ENCODE measurements around the gene ZC3H6. TPM values are rescaled to one million over a fixed set of nuclear protein-coding genes. Genes with fewer than 3 reads are reported as not detected.

The ZC3H6 gene
- total and polyA plus RNA-seq, 2 donors (not counting 1 experiment from before 2014, with no cell fraction given): 2.8 to 21.9 TPM

- H3K9me3 Mint-ChIP-seq (ENCODE audit: insufficient read depth): no peaks in the 10 kb centered on the region
- DNase-seq: no peak
- intact Hi-C loops (cut with micrococcal nuclease): no loop called here
- Histone ChIP-seq H3K27ac (ENCODE audit: low read length in 2 of 2) (no peak overlapping the region), H3K9ac (ENCODE audit: low read length) (no peak overlapping the region), H3K9me3 (ENCODE audit: control extremely low read depth in 1 of 3, control insufficient read depth in 2 of 3, insufficient read depth in 1 of 3, low read length in 2 of 3) (no peaks in the 10 kb centered on the region), H3K79me2 (ENCODE audit: control insufficient read depth, insufficient read depth, low read length) (no peaks in the 10 kb centered on the region), H2AFZ (ENCODE audit: insufficient read depth, low read depth, low read length, poor library complexity, severe bottlenecking) (no peak overlapping the region), H3K36me3 (replicated peaks in 1 of 2; ENCODE audit: control extremely low read depth in 1 of 2, control insufficient read depth in 1 of 2, extremely low read depth in 1 of 2, insufficient read depth in 2 of 2, low read length in 1 of 2) (peaks cover 11 to 21% of the 10 kb centered on the region in 2 experiments), H3K4me1 (ENCODE audit: control insufficient read depth in 2 of 2, insufficient read depth in 2 of 2, low read length in 2 of 2) (no peaks in the 10 kb centered on the region), H3K4me2 (replicated peaks; ENCODE audit: low read depth, low read length, poor library complexity, severe bottlenecking) (no peak overlapping the region), H4K20me1 (ENCODE audit: control insufficient read depth, insufficient read depth, low read length, poor library complexity, severe bottlenecking) (no peaks in the 10 kb centered on the region), H3K27me3 (replicated peaks in 1 of 4; ENCODE audit: control extremely low read depth in 1 of 4, control insufficient read depth in 3 of 4, insufficient read depth in 4 of 4, low read length in 3 of 4) (no peaks in the 10 kb centered on the region), H3K4me3 (ENCODE audit: control extremely low read depth in 1 of 5, extremely low read depth in 1 of 5, insufficient read depth in 1 of 5, low read depth in 2 of 5, low read length in 4 of 5) (no peak overlapping the region)
- ChIA-PET POLR2A (no interaction called here), CTCF (interaction anchor here (1.0 kb wide), 1 partner anchor 20 kb away, joined by 3 read pairs; no protein-coding TSS in a partner anchor)
- H3K27me3 Mint-ChIP-seq: no peaks in the 10 kb centered on the region
- WGBS (ENCODE audit: insufficient coverage): no CpG with 5 or more reads among the region's 2 CpGs
- TF ChIP-seq, protein P1, sequence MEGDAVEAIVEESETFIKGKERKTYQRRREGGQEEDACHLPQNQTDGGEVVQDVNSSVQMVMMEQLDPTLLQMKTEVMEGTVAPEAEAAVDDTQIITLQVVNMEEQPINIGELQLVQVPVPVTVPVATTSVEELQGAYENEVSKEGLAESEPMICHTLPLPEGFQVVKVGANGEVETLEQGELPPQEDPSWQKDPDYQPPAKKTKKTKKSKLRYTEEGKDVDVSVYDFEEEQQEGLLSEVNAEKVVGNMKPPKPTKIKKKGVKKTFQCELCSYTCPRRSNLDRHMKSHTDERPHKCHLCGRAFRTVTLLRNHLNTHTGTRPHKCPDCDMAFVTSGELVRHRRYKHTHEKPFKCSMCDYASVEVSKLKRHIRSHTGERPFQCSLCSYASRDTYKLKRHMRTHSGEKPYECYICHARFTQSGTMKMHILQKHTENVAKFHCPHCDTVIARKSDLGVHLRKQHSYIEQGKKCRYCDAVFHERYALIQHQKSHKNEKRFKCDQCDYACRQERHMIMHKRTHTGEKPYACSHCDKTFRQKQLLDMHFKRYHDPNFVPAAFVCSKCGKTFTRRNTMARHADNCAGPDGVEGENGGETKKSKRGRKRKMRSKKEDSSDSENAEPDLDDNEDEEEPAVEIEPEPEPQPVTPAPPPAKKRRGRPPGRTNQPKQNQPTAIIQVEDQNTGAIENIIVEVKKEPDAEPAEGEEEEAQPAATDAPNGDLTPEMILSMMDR (IDR thresholded peaks at IDR 0.05): no peak
- TF ChIP-seq EZH2 (IDR thresholded peaks at IDR 0.05; ENCODE audit: borderline replicate concordance, insufficient read depth, low read depth, low read length, poor library complexity, severe bottlenecking): no peak
- no peak overlapping the region for H3K4me3 Mint-ChIP-seq
- ATAC-seq (ENCODE audit: low read depth): no peak
- no peak overlapping the region for H3K27ac Mint-ChIP-seq
- no peaks in the 10 kb centered on the region for H3K4me1 Mint-ChIP-seq
These were observed 37.4 kb downstream of the ZC3H6 start for GRCh38 chr2:112312821-112313220.

GRCh38 chr2:112314856-112315255 lies 39.5 kb downstream of the ZC3H6 start:
- Histone ChIP-seq H3K4me2 (replicated peaks; ENCODE audit: low read depth, low read length, poor library complexity, severe bottlenecking) (no peak overlapping the region), H2AFZ (ENCODE audit: insufficient read depth, low read depth, low read length, poor library complexity, severe bottlenecking) (no peak overlapping the region), H3K36me3 (replicated peaks in 1 of 2; ENCODE audit: control extremely low read depth in 1 of 2, control insufficient read depth in 1 of 2, extremely low read depth in 1 of 2, insufficient read depth in 2 of 2, low read length in 1 of 2) (peaks cover 12 to 20% of the 10 kb centered on the region in 2 experiments), H3K79me2 (ENCODE audit: control insufficient read depth, insufficient read depth, low read length) (no peaks in the 10 kb centered on the region), H3K9ac (ENCODE audit: low read length) (no peak overlapping the region), H3K27ac (ENCODE audit: low read length in 2 of 2) (no peak overlapping the region), H3K9me3 (ENCODE audit: control extremely low read depth in 1 of 3, control insufficient read depth in 2 of 3, insufficient read depth in 1 of 3, low read length in 2 of 3) (no peaks in the 10 kb centered on the region), H3K4me3 (ENCODE audit: control extremely low read depth in 1 of 5, extremely low read depth in 1 of 5, insufficient read depth in 1 of 5, low read depth in 2 of 5, low read length in 4 of 5) (no peak overlapping the region), H3K27me3 (replicated peaks in 1 of 4; ENCODE audit: control extremely low read depth in 1 of 4, control insufficient read depth in 3 of 4, insufficient read depth in 4 of 4, low read length in 3 of 4) (no peaks in the 10 kb centered on the region), H4K20me1 (ENCODE audit: control insufficient read depth, insufficient read depth, low read length, poor library complexity, severe bottlenecking) (no peaks in the 10 kb centered on the region), H3K4me1 (ENCODE audit: control insufficient read depth in 2 of 2, insufficient read depth in 2 of 2, low read length in 2 of 2) (no peaks in the 10 kb centered on the region)
- no peaks in the 10 kb centered on the region for H3K27me3 Mint-ChIP-seq
- TF ChIP-seq, protein P1 (IDR thresholded peaks at IDR 0.05): no peak
- no peak for TF ChIP-seq EZH2 (IDR thresholded peaks at IDR 0.05; ENCODE audit: borderline replicate concordance, insufficient read depth, low read depth, low read length, poor library complexity, severe bottlenecking)
- DNase-seq (no peak), ATAC-seq (ENCODE audit: low read depth) (no peak)
- intact Hi-C loops (cut with micrococcal nuclease): no loop called here
- H3K4me3 Mint-ChIP-seq: no peak overlapping the region
- H3K9me3 Mint-ChIP-seq (ENCODE audit: insufficient read depth): no peaks in the 10 kb centered on the region
- H3K4me1 Mint-ChIP-seq: no peaks in the 10 kb centered on the region
- H3K27ac Mint-ChIP-seq: no peak overlapping the region
- WGBS (ENCODE audit: insufficient coverage): no CpG with 5 or more reads among the region's 1 CpG
- ChIA-PET POLR2A (no interaction called here), CTCF (interaction anchor here (1.1 kb wide), 1 partner anchor 10 kb away, joined by 4 read pairs; no protein-coding TSS in a partner anchor)
